GM12801 (cell line): ENCODE results near the gene JAM2.

Source experiments
- TF ChIP-seq, protein P1 (sequence below): IDR thresholded peaks from one replicate; pipeline ENCODE4 v1.5.1; 2011; ENCODE audit warnings: control low read depth; ENCODE audit not compliant: insufficient read length; ENCODE audit errors: extremely low read depth

Gene JAM2

GRCh38 chr21:25639551-25640201, 618 bp downstream of the JAM2 start:
- TF ChIP-seq, protein P1, sequence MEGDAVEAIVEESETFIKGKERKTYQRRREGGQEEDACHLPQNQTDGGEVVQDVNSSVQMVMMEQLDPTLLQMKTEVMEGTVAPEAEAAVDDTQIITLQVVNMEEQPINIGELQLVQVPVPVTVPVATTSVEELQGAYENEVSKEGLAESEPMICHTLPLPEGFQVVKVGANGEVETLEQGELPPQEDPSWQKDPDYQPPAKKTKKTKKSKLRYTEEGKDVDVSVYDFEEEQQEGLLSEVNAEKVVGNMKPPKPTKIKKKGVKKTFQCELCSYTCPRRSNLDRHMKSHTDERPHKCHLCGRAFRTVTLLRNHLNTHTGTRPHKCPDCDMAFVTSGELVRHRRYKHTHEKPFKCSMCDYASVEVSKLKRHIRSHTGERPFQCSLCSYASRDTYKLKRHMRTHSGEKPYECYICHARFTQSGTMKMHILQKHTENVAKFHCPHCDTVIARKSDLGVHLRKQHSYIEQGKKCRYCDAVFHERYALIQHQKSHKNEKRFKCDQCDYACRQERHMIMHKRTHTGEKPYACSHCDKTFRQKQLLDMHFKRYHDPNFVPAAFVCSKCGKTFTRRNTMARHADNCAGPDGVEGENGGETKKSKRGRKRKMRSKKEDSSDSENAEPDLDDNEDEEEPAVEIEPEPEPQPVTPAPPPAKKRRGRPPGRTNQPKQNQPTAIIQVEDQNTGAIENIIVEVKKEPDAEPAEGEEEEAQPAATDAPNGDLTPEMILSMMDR, result no peak

GRCh38 chr21:25640202-25640942, 1.3 kb downstream of the JAM2 start:
- TF ChIP-seq, protein P1, result no peak

GRCh38 chr21:25640943-25641292, 1.9 kb downstream of the JAM2 start:
- TF ChIP-seq, protein P1, result no peak

DNA sequence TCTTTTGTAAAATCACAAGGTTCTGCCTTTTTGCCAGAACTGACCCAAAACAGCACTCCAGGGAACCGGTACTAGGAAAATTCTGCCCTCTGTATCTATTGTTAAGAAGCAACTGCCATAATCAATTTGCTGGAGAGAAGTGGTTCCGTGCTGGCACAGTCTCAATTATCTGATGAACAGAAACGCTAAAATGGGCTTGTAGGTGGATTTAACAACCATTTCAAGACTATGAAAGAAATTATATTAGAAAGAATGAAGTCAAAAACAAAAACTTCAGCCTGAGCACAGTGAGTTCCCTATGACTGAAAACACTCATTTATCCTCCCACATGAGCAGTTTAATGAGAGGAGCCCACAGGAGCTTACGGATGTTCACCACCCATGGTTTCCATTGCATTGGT, 4.4 kb downstream of the JAM2 start:
- TF ChIP-seq, protein P1, result no peak

GRCh38 chr21:25646474-25646873, 7.4 kb downstream of the JAM2 start:
- TF ChIP-seq, protein P1, result no peak

DNA sequence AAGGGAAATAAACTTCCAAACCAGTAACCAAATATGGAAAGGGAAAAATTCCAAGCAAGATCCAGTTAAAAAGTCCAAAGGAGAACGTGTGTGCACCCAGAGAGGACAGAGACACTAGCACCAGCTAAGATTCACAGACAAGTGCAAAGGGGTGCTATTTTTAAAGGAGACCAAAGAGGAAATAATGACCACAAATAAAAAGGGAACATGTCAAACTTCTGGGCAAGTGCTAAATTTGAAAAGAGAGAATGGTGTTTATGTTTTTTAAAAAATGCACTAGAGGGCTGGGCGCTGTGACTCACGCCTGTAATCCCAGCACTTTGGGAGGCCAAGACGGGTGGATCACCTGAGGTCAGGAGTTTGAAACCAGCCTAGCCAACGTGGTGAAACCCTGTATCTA, 8.6 kb downstream of the JAM2 start:
- TF ChIP-seq, protein P1, result no peak

GRCh38 chr21:25649146-25649545, 10.1 kb downstream of the JAM2 start:
- TF ChIP-seq, protein P1, result no peak
